Measurements from ENCODE around the gene TCF19. TPM values are rescaled to one million over a fixed set of nuclear protein-coding genes. Genes with fewer than 3 reads are reported as not detected.
"Not testable (repeated sequence)": the region's sequence is repeated elsewhere in the genome, so short reads cannot be mapped to it uniquely, and the experiment has no call there.

TCF19 gene
- total RNA-seq, 6 experiments from 2014 or later: 0.42 to 4.4 (median 1.3) TPM

DNA sequence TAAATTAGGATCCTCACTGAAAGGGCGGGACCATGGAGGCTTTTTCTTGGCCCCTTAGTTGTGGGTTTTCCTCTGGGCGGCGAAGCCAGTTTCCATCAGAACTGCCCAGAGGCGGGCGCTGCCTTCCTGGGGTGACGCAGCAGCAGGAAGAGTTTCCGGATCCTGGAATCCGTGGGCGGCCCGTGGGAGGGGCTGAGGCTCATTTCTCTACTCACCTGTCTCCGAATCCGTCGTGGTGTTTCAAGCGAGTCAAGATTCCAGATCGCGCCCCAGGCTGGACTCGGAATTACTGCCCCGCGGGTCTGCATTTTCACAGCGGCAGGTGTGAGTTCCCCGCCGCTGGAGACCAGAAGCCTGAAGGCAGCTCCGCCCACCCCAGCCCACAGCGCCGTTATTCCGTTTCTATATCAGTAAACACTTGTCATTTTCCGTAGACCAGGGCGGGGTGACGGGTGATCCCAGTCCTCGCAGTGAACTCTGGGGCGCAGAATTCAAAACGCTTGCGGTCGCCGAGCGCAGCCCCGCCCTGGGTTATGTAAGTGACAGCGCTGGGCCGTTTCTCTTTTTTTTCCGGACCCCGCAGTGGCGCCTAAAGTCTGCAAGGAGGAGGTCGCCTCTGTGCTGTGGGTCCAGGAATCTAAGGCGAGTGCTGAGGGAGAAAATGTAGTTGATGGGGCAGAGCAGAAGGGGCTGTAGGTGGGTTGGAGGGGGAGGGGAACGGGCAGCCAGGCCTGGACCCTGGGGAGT, 39.3 kb downstream of the TCF19 start:
- Histone ChIP-seq H3K4me3 (peak overlapping the region; percentile 54 to 72 (median 72)), H3K27ac (peak overlapping the region; percentile 94 to 99 (median 95)), H3K4me1 (peaks cover 0 to 6% (median 0%) of the 10 kb centered on the region in 4 donors), H3K9me3 (no peaks in the 10 kb centered on the region), H3K27me3 (no peaks in the 10 kb centered on the region), H3K36me3 (no peaks in the 10 kb centered on the region)
- DNase-seq: peak; percentile 94 to 95 (median 94)
- WGBS (ENCODE audit: insufficient coverage, low coverage, low lambda C conversion rate, missing lambda C conversion rate): 0% methylated on average over 36 of the region's 45 CpGs
- intact Hi-C loops (cut with DNase I): loop anchor here (5.0 kb wide), 2 partner anchors 165 to 170 kb away; no protein-coding TSS in a partner anchor
- TF ChIP-seq, protein P1, sequence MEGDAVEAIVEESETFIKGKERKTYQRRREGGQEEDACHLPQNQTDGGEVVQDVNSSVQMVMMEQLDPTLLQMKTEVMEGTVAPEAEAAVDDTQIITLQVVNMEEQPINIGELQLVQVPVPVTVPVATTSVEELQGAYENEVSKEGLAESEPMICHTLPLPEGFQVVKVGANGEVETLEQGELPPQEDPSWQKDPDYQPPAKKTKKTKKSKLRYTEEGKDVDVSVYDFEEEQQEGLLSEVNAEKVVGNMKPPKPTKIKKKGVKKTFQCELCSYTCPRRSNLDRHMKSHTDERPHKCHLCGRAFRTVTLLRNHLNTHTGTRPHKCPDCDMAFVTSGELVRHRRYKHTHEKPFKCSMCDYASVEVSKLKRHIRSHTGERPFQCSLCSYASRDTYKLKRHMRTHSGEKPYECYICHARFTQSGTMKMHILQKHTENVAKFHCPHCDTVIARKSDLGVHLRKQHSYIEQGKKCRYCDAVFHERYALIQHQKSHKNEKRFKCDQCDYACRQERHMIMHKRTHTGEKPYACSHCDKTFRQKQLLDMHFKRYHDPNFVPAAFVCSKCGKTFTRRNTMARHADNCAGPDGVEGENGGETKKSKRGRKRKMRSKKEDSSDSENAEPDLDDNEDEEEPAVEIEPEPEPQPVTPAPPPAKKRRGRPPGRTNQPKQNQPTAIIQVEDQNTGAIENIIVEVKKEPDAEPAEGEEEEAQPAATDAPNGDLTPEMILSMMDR (IDR thresholded peaks at IDR 0.05): no peak
- peak; percentile 90 for TF ChIP-seq POLR2A (IDR thresholded peaks at IDR 0.05)
- ATAC-seq: peak; percentile 86 to 92 (median 87)

GRCh38 chr6:31199105-31199452, 40.7 kb downstream of the TCF19 start:
- peaks cover 0 to 16% (median 7%) of the 10 kb centered on the region in 4 donors for H3K4me1 ChIP-seq
- H3K9me3 ChIP-seq, H3K27ac ChIP-seq, H3K27me3 ChIP-seq, DNase-seq, H3K36me3 ChIP-seq, ATAC-seq: not testable (repeated sequence)
- peak overlapping the region in 1 of 3 donors; percentile 72 for H3K4me3 ChIP-seq
- intact Hi-C loops (cut with DNase I): loop anchor here (5.0 kb wide), 2 partner anchors 163 to 168 kb away; no protein-coding TSS in a partner anchor
- 77% methylated on average over 4 of the region's 4 CpGs for WGBS (ENCODE audit: insufficient coverage, low coverage, low lambda C conversion rate, missing lambda C conversion rate)

DNA sequence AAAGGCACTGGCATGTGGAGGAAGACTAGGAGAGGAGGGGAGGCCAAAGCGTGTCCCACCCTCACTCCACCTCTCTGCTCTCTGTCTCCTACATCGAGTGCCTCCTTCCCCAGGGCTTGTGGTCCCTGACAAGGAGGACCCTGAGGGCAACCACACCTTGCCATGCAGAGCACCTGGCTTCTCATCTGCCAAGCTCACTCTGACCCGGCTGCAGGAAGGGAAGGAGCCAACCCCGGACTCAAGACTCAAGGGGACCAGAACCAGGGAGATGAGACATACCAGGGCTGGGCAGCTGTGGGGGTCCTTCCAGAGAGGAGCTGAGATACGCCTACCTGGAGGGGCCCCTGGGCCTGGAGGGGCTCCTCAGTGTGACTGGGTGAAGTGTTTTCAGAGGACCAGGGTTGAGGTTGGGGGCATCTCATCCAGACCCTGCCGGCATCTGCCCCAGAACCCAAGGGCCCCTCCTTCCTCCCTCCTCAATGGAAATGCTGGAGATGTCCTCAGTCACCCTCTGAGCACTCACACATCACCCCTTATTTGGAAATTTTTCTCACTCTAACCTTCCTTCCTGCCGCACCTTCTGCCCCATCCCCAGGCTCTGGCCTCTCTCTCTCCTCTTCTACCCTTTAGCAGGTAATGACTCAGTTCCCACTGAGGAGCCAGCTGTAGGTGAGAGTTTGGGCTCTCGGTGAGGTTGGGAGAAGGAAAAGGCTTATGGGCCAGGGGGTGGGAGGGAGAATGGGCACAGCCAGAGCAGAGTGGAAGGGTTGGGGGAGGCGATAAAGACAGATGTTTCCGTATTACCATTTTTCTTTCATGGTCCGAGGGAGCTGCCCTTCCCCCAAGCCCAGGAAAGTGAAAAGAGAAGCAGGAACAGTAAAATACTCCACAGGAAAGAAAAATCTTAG, 44.1 kb downstream of the TCF19 start:
- ATAC-seq (no peak), DNase-seq (no peak)
- 47% methylated on average over 8 of the region's 11 CpGs for WGBS (ENCODE audit: insufficient coverage, low coverage, low lambda C conversion rate, missing lambda C conversion rate)
- intact Hi-C loops (cut with DNase I): no loop called here
- Histone ChIP-seq H3K9me3 (no peaks in the 10 kb centered on the region), H3K4me1 (peaks cover 0 to 22% (median 11%) of the 10 kb centered on the region in 4 donors), H3K36me3 (no peaks in the 10 kb centered on the region), H3K4me3 (no peak overlapping the region), H3K27me3 (no peaks in the 10 kb centered on the region), H3K27ac (peak overlapping the region; percentile 87 to 94 (median 90))
- TF ChIP-seq POLR2A (IDR thresholded peaks at IDR 0.05): no peak
- TF ChIP-seq, protein P1 (IDR thresholded peaks at IDR 0.05): no peak

DNA sequence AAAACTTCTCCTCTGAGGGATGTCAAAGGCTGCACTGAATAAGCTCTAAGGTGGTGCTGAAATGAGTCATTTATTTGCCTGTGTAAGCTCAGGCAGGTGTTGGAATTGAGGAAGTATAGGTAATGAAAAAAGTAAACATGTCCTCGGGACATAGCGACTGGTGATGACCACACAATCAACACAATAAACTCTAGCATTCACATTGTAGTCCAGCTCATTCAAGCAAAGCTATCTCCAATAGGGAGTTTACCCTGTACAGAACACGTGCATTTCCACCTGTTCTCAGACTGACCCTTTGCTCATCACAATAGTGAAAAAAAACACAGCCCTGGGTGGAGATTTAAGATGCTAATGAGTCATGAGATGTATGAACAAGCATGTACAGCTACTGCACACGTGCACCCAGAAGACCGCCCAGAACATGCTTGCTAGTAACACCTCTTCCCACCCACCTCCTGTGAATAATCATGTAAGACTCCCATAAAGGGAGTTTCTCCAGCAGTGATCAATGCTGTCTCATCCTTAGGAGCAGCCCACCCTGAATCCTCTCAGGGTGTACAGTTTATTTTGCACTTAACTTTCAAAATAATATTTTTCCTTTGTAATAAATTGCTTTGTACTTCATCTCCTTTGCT, 45.1 kb downstream of the TCF19 start:
- Histone ChIP-seq H3K4me3 (peak overlapping the region; percentile 9 to 59 (median 56)), H3K4me1 (peaks cover 0 to 28% (median 14%) of the 10 kb centered on the region in 4 donors), H3K9me3 (no peaks in the 10 kb centered on the region), H3K27ac (peak overlapping the region; percentile 87 to 94 (median 90)), H3K27me3 (no peaks in the 10 kb centered on the region), H3K36me3 (no peaks in the 10 kb centered on the region)
- DNase-seq (no peak), ATAC-seq (peak; percentile 70 to 76 (median 71))
- TF ChIP-seq POLR2A (IDR thresholded peaks at IDR 0.05): no peak
- TF ChIP-seq, protein P1 (IDR thresholded peaks at IDR 0.05): no peak
- intact Hi-C loops (cut with DNase I): no loop called here
- WGBS (ENCODE audit: insufficient coverage, low coverage, low lambda C conversion rate, missing lambda C conversion rate): 11% methylated on average over 5 of the region's 5 CpGs

Data from right lobe of liver (tissue), 6 donors.